Right kidney (tissue), 9 donors: ENCODE results near the gene HSPB2.
"Not testable (repeated sequence)": the region's sequence is repeated elsewhere in the genome, so short reads cannot be mapped to it uniquely, and the experiment has no call there.

Source experiments
- DNase-seq: peaks from one replicate; pipeline ENCODE4 v3.0.0-alpha.2; 2016
- long read RNA-seq, 8 donors: transcript quantifications; one replicate each; lab custom pipeline, GENCODE V29; 2026

HSPB2 gene, protein sequence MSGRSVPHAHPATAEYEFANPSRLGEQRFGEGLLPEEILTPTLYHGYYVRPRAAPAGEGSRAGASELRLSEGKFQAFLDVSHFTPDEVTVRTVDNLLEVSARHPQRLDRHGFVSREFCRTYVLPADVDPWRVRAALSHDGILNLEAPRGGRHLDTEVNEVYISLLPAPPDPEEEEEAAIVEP
- long read RNA-seq, donor 1, transcript HSPB2-201 (2 exons, 1,335 nt): major isoform, 9 of 9 reads
- long read RNA-seq, donor 1, partial matches to known transcripts: 0 of 9 reads
- long read RNA-seq, donor 1, other reads (novel, unspliced or antisense): 0 of 9 reads
- long read RNA-seq, donor 2, transcript HSPB2-201 (2 exons, 1,335 nt): major isoform, 6 of 6 reads
- long read RNA-seq, donor 2, partial matches to known transcripts: 0 of 6 reads
- long read RNA-seq, donor 2, other reads (novel, unspliced or antisense): 0 of 6 reads
- long read RNA-seq, donor 3, partial matches to known transcripts: 0 of 4 reads
- long read RNA-seq, donor 3, other reads (novel, unspliced or antisense): 0 of 4 reads
- long read RNA-seq, donor 4, transcript HSPB2-201 (2 exons, 1,335 nt): major isoform, 7 of 7 reads
- long read RNA-seq, donor 4, partial matches to known transcripts: 0 of 7 reads
- long read RNA-seq, donor 4, other reads (novel, unspliced or antisense): 0 of 7 reads
- long read RNA-seq, donor 5, partial matches to known transcripts: 0 of 3 reads
- long read RNA-seq, donor 5, other reads (novel, unspliced or antisense): 0 of 3 reads
- long read RNA-seq, donor 6, partial matches to known transcripts: 0 of 4 reads
- long read RNA-seq, donor 6, other reads (novel, unspliced or antisense): 0 of 4 reads
- long read RNA-seq, donor 7, transcript HSPB2-201 (2 exons, 1,335 nt): major isoform, 6 of 6 reads
- long read RNA-seq, donor 7, partial matches to known transcripts: 0 of 6 reads
- long read RNA-seq, donor 7, other reads (novel, unspliced or antisense): 0 of 6 reads
- long read RNA-seq, donor 8, partial matches to known transcripts: 0 of 4 reads
- long read RNA-seq, donor 8, other reads (novel, unspliced or antisense): 0 of 4 reads

DNA sequence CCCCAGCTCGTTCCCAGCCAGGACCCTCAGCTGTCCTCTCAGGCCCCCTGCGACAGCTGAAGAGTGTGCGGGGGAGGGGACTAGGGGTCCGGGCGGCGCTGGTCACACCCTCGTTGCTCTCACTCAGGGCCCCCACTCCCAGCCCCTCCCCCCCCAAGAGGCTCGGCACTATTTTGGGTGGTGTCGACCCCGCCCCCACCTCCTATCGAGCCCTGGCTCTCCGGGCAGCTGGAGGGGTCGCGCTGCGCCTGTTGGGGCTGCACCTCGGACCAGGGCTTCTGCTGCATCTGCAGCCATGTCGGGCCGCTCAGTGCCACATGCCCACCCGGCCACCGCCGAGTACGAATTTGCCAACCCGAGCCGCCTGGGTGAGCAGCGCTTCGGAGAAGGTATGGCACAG, at the start of gene HSPB2:
HSPB2 (plus strand) TSS at position 200 of the 400 bp plus-strand sequence; CDS start at position 296, 96 bp downstream.
- no peak for DNase-seq

DNA sequence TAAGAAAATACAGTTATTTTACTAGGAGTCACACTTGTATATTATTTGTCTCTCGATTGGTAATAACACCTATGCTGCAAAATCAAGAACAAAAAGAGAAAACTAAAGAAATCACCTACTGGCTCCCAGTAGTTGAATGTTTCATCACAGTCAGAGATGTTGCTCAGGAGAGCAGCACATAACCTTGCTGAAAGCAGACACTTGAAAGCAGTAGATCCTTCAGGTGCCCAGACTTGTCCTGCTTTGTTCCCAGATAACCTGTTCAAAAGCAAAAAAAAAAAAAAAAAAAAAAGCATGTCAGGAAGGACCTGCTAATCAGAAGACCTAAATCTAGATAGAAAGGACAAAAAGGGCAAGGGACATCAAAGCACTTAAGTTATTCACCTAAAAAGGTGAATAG, 42.4 kb upstream of the HSPB2 start:
- DNase-seq: no peak

DNA sequence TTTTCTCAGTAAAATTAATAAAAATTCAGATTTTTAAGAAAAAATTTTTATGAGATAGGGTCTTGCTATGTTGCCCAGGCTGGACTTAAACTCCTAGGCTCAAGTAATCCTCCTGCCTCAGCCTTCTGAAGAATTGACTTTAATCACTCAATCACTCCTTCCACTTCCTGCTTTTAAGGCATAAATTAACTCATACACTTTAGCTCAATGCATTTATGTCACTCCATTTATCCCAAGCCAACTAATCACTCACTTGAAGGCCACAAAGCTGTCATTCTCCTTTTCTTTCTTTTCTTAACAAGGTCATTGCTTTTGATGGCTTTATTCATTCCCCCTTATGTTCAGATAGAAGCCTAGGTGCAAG, 42.0 kb upstream of the HSPB2 start:
- DNase-seq: no peak

DNA sequence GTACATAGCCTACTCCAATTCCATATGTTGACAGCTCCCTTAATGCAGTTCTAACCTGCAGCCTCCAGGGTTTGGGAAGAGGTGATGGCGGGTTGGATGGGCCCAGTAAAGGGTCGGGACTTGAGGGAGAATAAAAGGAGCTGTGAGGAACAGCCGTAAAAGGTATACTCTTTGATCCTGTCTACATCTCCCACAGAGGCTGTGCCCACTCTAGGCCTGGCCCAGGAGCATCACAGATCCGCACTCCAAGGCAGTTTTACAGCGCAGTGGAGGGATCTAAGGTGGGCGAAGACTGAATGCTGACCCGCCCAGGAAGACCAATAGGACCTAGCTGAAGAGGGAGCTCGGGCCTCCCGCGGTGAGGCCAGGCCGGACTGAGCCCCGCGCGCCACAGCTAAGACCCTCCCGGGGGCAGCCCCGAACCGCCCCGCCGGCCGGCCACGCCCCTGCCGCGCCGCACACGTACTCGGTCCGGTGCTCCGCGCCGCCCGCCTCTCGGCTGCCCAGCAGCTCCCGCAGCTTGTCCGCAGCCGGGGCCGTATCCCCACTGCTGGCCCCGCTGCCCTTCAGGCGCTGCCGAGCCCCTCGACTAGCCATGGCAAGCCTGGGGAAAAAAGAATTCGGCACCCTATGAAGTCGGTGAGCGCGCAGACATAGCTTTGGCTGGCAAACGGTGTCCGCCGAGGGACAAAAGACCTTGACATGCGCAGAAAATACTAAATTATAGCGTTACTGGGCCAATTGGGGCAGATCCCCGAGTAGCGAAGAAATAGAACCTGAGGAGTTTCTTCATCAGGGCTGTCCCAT, 41.4 kb upstream of the HSPB2 start, which contains the start of gene ALG9:
ALG9 (minus strand) TSS at position 696 of the 807 bp plus-strand sequence; CDS start at position 597, 99 bp downstream.
- DNase-seq: peak; percentile 97

GRCh38 chr11:111871693-111872161, 40.8 kb upstream of the HSPB2 start:
- DNase-seq: no peak

- no peak for DNase-seq
These were observed 34.1 kb upstream of the HSPB2 start for GRCh38 chr11:111878385-111878848.

DNA sequence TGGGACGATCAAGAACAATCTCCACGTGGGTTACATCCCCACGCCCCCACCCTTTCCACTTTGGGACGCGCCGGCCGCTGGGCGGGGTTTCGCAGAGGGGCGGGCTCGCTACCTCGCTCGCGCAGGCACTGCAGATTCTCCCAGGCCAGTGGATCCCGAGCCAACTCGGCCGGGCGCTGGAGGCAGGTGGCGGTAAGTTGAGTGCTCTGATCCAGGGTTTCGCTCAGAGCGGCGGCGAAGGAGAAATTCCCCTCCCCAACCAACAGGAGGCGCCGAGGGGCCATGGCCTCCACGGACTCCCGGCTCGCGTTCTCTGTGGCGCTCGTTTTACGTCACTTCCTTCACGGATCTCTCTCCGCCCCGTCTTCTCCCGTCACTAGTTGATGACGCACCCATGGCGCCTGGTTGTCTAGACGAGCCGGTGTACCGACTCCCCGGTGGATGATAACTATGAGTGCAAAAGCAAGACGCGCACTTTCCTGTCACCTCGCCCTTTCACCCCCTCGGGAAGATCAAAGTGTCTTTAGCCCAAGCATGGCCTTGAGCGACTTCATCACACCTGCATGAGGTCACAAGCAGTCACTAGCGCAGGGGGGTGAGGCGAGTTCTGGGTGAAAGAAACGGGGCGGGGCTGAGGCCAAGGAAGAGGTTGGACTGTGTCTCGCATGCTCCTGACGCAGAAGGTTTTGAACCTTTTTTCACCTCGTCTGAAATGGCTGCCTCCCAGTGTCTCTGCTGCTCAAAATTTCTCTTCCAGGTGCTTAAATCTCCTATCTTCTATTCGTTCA, 33.5 kb upstream of the HSPB2 start, which contains the start of the genes CFAP68 and FDXACB1:
CFAP68 (plus strand) TSS at position 693 of the 788 bp plus-strand sequence; CDS start at position 713, 20 bp downstream.
FDXACB1 (minus strand) TSS at position 317 of the 788 bp plus-strand sequence; CDS start at position 284, 33 bp downstream.
- peak; percentile 99 for DNase-seq

GRCh38 chr11:111879637-111879960, 32.9 kb upstream of the HSPB2 start:
- DNase-seq: no peak

DNA sequence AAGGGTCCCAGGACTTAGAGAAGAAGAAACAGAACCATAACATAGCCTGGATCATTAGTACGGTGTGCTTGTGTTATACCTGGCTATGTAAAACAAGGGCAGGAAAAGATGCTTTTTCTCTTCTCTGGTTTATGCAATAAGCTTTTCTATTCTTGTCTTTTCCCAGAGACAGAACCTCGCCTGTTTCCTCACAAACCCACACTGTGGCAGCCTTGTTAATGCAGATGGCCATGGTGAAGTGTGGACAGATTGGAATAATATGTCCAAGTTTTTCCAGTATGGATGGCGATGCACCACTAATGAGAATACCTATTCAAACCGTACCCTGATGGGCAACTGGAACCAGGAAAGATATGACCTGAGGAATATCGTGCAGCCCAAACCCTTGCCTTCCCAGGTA, 30.3 kb upstream of the HSPB2 start:
- no peak for DNase-seq

DNA sequence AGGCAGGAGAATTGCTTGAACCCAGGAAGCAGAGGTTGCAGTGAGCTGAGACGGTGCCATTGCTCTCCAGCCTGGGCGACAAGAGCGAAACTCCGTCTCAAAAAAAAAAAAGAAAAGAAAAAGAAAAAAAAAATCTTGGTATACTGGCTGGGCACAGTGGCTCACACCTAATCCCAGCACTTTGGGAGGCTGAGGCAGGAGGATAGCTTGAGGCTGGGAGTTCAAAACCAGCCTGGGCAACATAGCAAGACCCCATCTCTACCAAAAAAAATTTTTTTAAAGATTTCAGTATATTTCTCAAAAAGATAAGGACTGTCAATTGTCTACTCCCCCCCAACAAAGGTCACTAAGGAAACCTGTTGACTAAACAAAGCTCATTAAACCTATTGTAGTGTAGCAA, 27.5 kb upstream of the HSPB2 start:
- not testable (repeated sequence) for DNase-seq

- DNase-seq: no peak
These were observed 26.5 kb upstream of the HSPB2 start for GRCh38 chr11:111886032-111886431.

GRCh38 chr11:111886844-111887243, 25.7 kb upstream of the HSPB2 start:
- DNase-seq: no peak

DNA sequence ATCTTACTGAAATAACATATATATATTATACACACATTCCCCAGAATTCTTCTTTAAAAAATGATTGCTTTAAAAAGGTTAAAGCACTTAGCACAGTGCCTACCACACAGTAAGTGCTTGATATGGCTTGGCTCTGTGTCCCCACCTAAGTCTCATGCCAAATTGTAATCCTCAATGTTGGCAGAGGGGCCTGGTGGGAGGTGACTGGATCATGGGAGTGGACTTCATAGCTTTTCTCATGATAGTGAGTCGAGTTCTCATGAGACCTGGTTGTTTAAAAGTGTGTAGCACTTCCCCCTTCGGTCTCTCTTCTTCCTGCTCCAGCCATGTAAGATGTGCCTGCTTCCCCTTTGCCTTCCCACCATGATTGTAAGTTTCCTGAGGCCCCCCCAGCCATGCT, 7.1 kb upstream of the HSPB2 start:
- DNase-seq: no peak

GRCh38 chr11:111906680-111907079, 5.9 kb upstream of the HSPB2 start:
- no peak for DNase-seq

- no peak for DNase-seq
These were observed 3.8 kb upstream of the HSPB2 start for GRCh38 chr11:111908639-111909305.

- no peak for DNase-seq
These were observed 3.2 kb upstream of the HSPB2 start for GRCh38 chr11:111909378-111909777.

DNA sequence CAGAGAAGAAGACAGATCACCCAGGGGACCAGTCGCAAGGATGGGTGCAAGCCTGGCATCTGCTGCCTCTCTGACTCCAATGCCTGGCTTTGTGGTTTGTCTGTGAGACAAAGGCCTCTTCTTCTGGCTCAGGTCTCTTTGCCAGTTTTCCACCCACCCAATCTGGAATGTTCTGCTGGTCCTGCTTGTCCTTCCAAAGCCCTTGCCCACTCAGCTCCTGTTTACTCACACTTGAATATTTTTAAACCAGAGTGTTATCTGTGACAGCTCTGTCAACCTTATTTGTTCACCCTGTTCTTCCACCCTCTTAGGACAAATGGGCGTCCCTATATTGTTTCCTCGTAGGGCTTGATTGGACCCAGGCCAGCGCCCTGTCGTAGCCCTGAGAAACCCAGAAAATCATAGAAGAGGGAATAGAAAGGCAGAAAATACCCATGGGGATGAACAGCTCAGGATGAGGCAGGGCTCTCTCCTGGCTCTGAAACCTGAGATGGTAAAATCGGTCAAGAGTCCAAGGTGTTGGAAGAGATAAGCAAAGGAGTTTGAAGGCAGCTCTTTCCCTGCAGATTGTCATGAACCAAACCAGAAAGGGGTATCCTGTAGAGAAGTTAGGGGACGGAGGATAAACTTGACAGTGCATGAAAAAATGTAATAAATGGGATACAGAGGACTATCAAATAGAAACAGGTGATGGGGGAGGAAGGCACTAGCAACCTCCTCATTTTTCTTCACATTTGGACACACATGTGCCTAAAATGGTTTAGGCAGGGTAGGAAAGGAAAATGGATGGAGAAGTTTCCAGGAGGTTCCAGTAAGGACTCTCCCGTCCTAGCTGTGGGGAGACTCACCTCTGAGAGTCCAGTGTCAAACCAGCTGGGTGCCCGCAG, 1.6 kb upstream of the HSPB2 start:
- no peak for DNase-seq

DNA sequence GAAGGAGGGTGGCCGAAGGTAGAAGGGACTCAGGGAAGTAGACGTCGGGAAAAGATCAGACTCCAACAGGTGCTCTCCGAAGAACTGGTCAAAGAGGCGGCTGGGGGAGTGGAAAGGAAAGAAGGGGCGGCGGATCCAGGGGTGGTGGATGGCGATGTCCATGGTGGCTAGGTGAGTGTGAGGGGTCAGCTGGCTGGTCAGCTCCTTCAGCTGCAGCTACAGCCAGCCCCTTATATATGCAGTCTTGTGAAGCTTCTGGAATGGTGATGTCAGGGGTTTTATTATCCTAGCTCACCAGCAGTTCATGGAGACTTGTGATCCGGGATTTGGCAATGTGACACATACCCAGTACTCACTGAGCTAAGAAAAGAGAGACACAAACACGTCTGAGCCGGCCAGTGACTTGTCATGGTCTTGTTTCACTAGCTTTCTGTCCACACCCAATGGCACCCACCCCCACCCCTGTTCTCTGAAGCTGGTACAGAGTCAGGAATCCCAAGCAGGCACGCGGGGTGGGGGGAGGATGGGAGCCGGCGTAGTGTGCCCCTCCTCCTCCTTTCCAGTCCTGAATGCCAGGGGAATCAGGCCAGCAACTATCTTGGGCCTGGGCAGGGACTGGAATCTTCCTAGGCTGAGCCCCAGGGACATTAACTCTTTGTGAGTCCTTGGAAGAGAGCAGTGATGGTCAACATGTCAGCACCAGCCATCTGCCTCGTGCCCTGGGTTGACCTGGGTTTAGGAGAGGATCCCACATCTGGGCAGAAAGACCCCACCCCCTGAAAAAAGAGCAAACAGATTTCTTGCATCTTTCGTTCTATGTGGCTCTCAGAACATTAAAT, 752 bp upstream of the HSPB2 start, which contains the start of gene CRYAB:
CRYAB (minus strand) TSS at position 208 of the 839 bp plus-strand sequence; CDS start at position 162, 46 bp downstream.
- DNase-seq: peak; percentile 63
